PC-3 (cell line): Measurements from ENCODE around the gene LMO2. TPM values are rescaled to one million over a fixed set of nuclear protein-coding genes. Genes with fewer than 3 reads are reported as not detected.

Experiments
- ATAC-seq: fragments of 200-7000 bp; cut with Tn5 transposase; 2 replicates; pipeline ENCODE4 v1.9.1; 2020; ENCODE audit warnings: mild to moderate bottlenecking, moderate library complexity
- Bru-seq: library from RNA; stranded (reverse); fragments of 400-500 nt; gene quantifications from one replicate; lab custom pipeline; 2021; lab: Mats Ljungman, UMichigan
- BruChase-seq, 2 experiments: library from RNA; stranded (reverse); fragments of 400-500 nt; gene quantifications; one replicate each; lab custom pipeline; 2021; lab: Mats Ljungman, UMichigan
- BruUV-seq: library from RNA; stranded (reverse); fragments of 400-500 nt; replicated peaks from 2 replicates; lab custom pipeline; 2021; lab: Mats Ljungman, UMichigan
- CTCF ChIA-PET: fragments of 300-600 bp; sonication (Branson Sonifier 250); formaldehyde crosslinking; loops from one replicate; lab custom pipeline; 2022; ENCODE audit warnings: antibody characterized with exemption; lab: Charles Lee
- POLR2A ChIA-PET: fragments of 300-600 bp; sonication (Branson Sonifier 250); formaldehyde crosslinking; loops from one replicate; lab custom pipeline; 2022; ENCODE audit warnings: antibody characterized with exemption; ENCODE audit not compliant: unreplicated experiment; lab: Charles Lee
- DNase-seq: peaks from one replicate; pipeline ENCODE4 v3.0.0-alpha.2; 2015
- H2AFZ ChIP-seq: fragments of 300-600 bp; sonication (generic); 2 replicates; pipeline ENCODE4 v1.6.0; 2016; ENCODE audit warnings: antibody characterized with exemption, low read length
- H3F3A ChIP-seq: fragments of 300-600 bp; sonication (generic); one replicate; pipeline ENCODE4 v1.6.0; 2017; ENCODE audit warnings: antibody characterized with exemption, low read length, control low read depth, mild to moderate bottlenecking; ENCODE audit not compliant: unreplicated experiment
- H3K27ac ChIP-seq: fragments of 300-600 bp; sonication (generic); 2 replicates; pipeline ENCODE4 v1.5.1; 2016; ENCODE audit warnings: mild to moderate bottlenecking, low read length
- H3K27me3 ChIP-seq: fragments of 300-600 bp; sonication (generic); 2 replicates; pipeline ENCODE4 v1.6.1; 2016; ENCODE audit warnings: low read length, mixed read lengths
- H3K36me3 ChIP-seq: fragments of 300-600 bp; sonication (generic); 2 replicates; pipeline ENCODE4 v1.6.1; 2016; ENCODE audit warnings: low read depth, mixed run types, low read length, mixed read lengths
- H3K4me1 ChIP-seq: fragments of 300-600 bp; sonication (generic); 2 replicates; pipeline ENCODE4 v1.5.1; 2016; ENCODE audit warnings: low read length; ENCODE audit not compliant: insufficient read depth
- H3K4me2 ChIP-seq: fragments of 300-600 bp; sonication (generic); 2 replicates; pipeline ENCODE4 v1.6.0; 2016; ENCODE audit warnings: low read length
- H3K4me3 ChIP-seq: fragments of 300-600 bp; sonication (generic); 2 replicates; pipeline ENCODE4 v1.5.1; 2016; ENCODE audit warnings: mild to moderate bottlenecking, low read length, mixed read lengths
- H3K79me2 ChIP-seq: fragments of 300-600 bp; sonication (generic); 2 replicates; pipeline ENCODE4 v1.6.1; 2017; ENCODE audit warnings: low read length, mixed read lengths
- H3K9ac ChIP-seq: fragments of 300-600 bp; sonication (generic); 2 replicates; pipeline ENCODE4 v1.6.0; 2016; ENCODE audit warnings: mild to moderate bottlenecking, low read length
- H3K9me2 ChIP-seq: fragments of 300-600 bp; sonication (generic); replicated peaks from 2 replicates; pipeline ENCODE4 v1.6.1; 2016; ENCODE audit warnings: mixed run types, low read length, mixed read lengths
- H3K9me3 ChIP-seq: fragments of 300-600 bp; sonication (generic); 2 replicates; pipeline ENCODE4 v1.6.1; 2016; ENCODE audit warnings: low read length, mixed read lengths
- H4K20me1 ChIP-seq: fragments of 300-600 bp; sonication (generic); 2 replicates; pipeline ENCODE4 v1.6.1; 2016; ENCODE audit warnings: low read length, mixed read lengths
- EZH2 ChIP-seq: fragments of 300-600 bp; sonication (generic); IDR thresholded peaks from one replicate; pipeline ENCODE4 v1.6.1; 2017; ENCODE audit warnings: antibody characterized with exemption, mild to moderate bottlenecking, low read length; ENCODE audit not compliant: unreplicated experiment
- EZH2phosphoT487 ChIP-seq: fragments of 300-600 bp; sonication (generic); IDR thresholded peaks from 2 replicates; pipeline ENCODE4 v1.6.1; 2018; ENCODE audit warnings: mild to moderate bottlenecking, antibody characterized with exemption, low read length, borderline replicate concordance
- intact Hi-C: fragments of 100-400 bp; cut with micrococcal nuclease; formaldehyde crosslinking; loops from 2 replicates; pipeline ENCODE4 v1.9.0; 2023
- long read RNA-seq: library from polyadenylated mRNA; unstranded; transcript quantifications from one replicate; pipeline ENCODE4 v2.0.0, GENCODE V29; 2021; ENCODE audit not compliant: unreplicated experiment
- total RNA-seq: library from RNA; depleted of rRNA; stranded (reverse); fragments of >200 nt; gene quantifications from 2 replicates; pipeline ENCODE4 v1.2.3, GENCODE V29; 2014; rRNA removed
- TF ChIP-seq, protein P1 (sequence below): fragments of 300-600 bp; sonication (generic); conservative IDR thresholded peaks from 2 replicates; pipeline ENCODE4 v1.5.1; 2017; ENCODE audit warnings: antibody characterized with exemption, low read depth, mild to moderate bottlenecking, low read length

Gene LMO2
- total RNA-seq (0.23 and 0.51 TPM in 2 replicates), Bru-seq, nascent RNA (percentile 13 among the genes with signal in this experiment), BruChase-seq, experiment 1, labeled RNA remaining after a 6-hour chase (percentile 15 among the genes with signal in this experiment), BruChase-seq, experiment 2, labeled RNA remaining after a 2-hour chase (percentile 7 among the genes with signal in this experiment)
- long read RNA-seq: 0 reads

DNA sequence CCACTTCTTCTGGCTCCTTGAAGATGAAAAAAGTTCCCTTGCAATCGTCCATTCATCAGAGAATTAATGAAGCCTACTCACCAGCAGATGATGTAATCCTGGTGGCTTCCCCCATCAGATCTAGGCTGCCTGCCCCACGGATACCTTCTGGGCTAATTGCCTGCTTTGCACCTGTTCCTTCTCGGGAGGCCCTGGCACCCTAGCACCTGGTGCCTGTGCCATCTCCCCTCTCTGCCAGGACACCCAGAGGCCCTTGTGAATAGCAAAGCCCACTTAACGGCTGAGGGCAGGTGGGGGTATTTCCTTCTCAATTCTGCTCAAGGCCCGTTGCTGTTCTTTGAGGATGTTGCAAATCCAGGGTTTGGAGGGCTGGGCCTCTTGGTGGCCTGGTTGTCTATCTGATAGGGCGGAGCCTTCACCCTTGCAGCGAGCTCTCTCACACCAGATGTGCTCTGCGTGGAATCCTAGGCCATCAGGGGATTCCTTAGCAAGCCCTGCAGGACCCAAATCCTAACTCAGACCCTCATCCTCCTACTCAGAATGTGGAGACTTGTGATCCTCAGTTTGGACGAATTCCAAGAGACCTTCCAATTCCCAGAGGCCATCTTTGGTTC, at the start of gene LMO2:
LMO2 (minus strand) TSS at position 363 of the 614 bp plus-strand sequence. CDS start 22,360 bp downstream, outside the sequence.
- H3K27ac ChIP-seq: no peak within 1 kb of the TSS
- H3F3A ChIP-seq: no peaks in the 10 kb centered on the region
- no peaks in the 10 kb centered on the region for H3K36me3 ChIP-seq
- intact Hi-C loops: no loop called here
- H3K9ac ChIP-seq: no peak within 1 kb of the TSS
- CTCF ChIA-PET: no interaction called here
- TF ChIP-seq, protein P1, sequence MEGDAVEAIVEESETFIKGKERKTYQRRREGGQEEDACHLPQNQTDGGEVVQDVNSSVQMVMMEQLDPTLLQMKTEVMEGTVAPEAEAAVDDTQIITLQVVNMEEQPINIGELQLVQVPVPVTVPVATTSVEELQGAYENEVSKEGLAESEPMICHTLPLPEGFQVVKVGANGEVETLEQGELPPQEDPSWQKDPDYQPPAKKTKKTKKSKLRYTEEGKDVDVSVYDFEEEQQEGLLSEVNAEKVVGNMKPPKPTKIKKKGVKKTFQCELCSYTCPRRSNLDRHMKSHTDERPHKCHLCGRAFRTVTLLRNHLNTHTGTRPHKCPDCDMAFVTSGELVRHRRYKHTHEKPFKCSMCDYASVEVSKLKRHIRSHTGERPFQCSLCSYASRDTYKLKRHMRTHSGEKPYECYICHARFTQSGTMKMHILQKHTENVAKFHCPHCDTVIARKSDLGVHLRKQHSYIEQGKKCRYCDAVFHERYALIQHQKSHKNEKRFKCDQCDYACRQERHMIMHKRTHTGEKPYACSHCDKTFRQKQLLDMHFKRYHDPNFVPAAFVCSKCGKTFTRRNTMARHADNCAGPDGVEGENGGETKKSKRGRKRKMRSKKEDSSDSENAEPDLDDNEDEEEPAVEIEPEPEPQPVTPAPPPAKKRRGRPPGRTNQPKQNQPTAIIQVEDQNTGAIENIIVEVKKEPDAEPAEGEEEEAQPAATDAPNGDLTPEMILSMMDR: no peak
- TF ChIP-seq EZH2: no peak
- no peak for TF ChIP-seq EZH2phosphoT487
- H3K4me3 ChIP-seq: no peak within 1 kb of the TSS
- no peaks in the 10 kb centered on the region for H3K79me2 ChIP-seq
- no peak within 1 kb of the TSS for H3K4me2 ChIP-seq
- H3K9me3 ChIP-seq: no peaks in the 10 kb centered on the region
- ATAC-seq (no peak), DNase-seq (no peak)
- H3K27me3 ChIP-seq: peaks cover 12% of the 10 kb centered on the region; the same call in 1 of the 2 replicates
- no peak within 1 kb of the TSS for H2AFZ ChIP-seq
- no peaks in the 10 kb centered on the region for H3K4me1 ChIP-seq
- no peaks in the 10 kb centered on the region for H4K20me1 ChIP-seq
- no peaks in the 10 kb centered on the region for H3K9me2 ChIP-seq
- no TSS peak for BruUV-seq
- POLR2A ChIA-PET: no interaction called here

DNA sequence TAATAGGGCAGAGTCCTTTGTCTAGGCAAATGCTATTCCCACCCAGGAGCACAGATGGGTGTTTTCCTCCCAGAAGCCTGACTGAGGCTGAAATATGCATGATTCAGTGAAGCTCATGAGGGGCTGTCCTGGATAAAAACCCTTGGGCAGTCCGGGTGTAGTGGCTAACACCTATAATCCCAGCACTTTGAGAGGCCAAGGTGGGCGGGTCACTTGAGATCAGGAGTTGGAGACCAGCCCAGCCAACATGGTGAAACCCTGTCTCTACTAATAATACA, 48.6 kb upstream of the LMO2 start:
- no peaks in the 10 kb centered on the region for H3K27me3 ChIP-seq
- no peaks in the 10 kb centered on the region for H3K36me3 ChIP-seq
- peaks cover 10% of the 10 kb centered on the region; the same call in 1 of the 2 replicates for H3K4me1 ChIP-seq
- no peaks in the 10 kb centered on the region for H4K20me1 ChIP-seq
- no peaks in the 10 kb centered on the region for H3K9me2 ChIP-seq
- no peaks in the 10 kb centered on the region for H3K79me2 ChIP-seq
- ATAC-seq (no peak), DNase-seq (no peak)
- no peak overlapping the region for H2AFZ ChIP-seq
- ChIA-PET CTCF (no interaction called here), POLR2A (no interaction called here)
- H3K27ac ChIP-seq: no peak overlapping the region
- H3K4me2 ChIP-seq: no peak overlapping the region
- TF ChIP-seq, protein P1: no peak
- TF ChIP-seq EZH2 (no peak), EZH2phosphoT487 (no peak)
- no peak overlapping the region for H3K9ac ChIP-seq
- intact Hi-C loops: no loop called here
- no peaks in the 10 kb centered on the region for H3K9me3 ChIP-seq
- no peak overlapping the region for H3K4me3 ChIP-seq
- no peaks in the 10 kb centered on the region for H3F3A ChIP-seq
- no TSS peak for BruUV-seq
